Adrenal gland (tissue), 12 donors: ENCODE results near the gene SPATA9. TPM values are rescaled to one million over a fixed set of nuclear protein-coding genes. Genes with fewer than 3 reads are reported as not detected.

ENCODE experiments used
- DNase-seq, 7 donors: peaks; one replicate each; pipeline ENCODE4 v3.0.0-alpha.2; 2019 to 2020
- H3K27ac ChIP-seq, 5 donors: fragments of 200-600 bp; sonication (generic) in 4 of 5; 1 replicate in 3 of 5; 2 replicates in 2 of 5; pipeline versions ENCODE4 v1.5.1 to v1.8.0; 2016 to 2020; ENCODE audit warnings: mild to moderate bottlenecking in 1 of 5
- H3K27me3 ChIP-seq: fragments of 200-600 bp; 2 replicates; pipeline ENCODE4 v1.8.0; 2021
- H3K36me3 ChIP-seq, 2 donors: fragments of 200-600 bp; replicated peaks in 1 of 2; 1 replicate in 1 of 2; 2 replicates in 1 of 2; pipeline versions ENCODE4 v1.5.1 to v1.8.0; 2018 to 2022
- H3K4me1 ChIP-seq, 2 donors: fragments of 200-600 bp; replicated peaks in 1 of 2; 1 replicate in 1 of 2; 2 replicates in 1 of 2; pipeline versions ENCODE4 v1.5.1 to v1.8.0; 2018 to 2021
- H3K4me3 ChIP-seq, 4 donors: fragments of 200-600 bp; sonication (generic) in 3 of 4; one replicate each; pipeline ENCODE4 v1.5.1; 2016 to 2018
- H3K9me3 ChIP-seq, 3 donors: fragments of 200-600 bp; sonication (generic) in 1 of 3; replicated peaks in 1 of 3; 1 replicate in 2 of 3; 2 replicates in 1 of 3; pipeline versions ENCODE4 v1.5.1 to v1.8.0; 2016 to 2021
- POLR2A ChIP-seq, 2 donors: fragments of 450-650 bp; IDR thresholded peaks; one replicate each; pipeline ENCODE4 v1.6.1; 2017; ENCODE audit warnings: antibody characterized with exemption in 2 of 2, mild to moderate bottlenecking in 2 of 2, moderate library complexity in 1 of 2
- WGBS, 4 donors: extraction: QIAGEN DNeasy Blood & Tissue Kit in 2 of 4; methylation state at CpG; one replicate each; pipeline versions ENCODE4 v1.1.5 to v1.1.7; 2013 to 2017; 5-methylcytosine and 5-hydroxymethylcytosine counted together
- intact Hi-C, 2 donors: fragments of 100-400 bp; cut with DNase I; formaldehyde crosslinking; loops; one replicate each; pipeline versions ENCODE4 v1.14.1 to v1.15.0; 2022 to 2023
- polyA plus RNA-seq, 3 donors: library from polyadenylated mRNA; stranded (reverse); fragments of 200-250 nt in 2 of 3; fragments of 350-450 nt in 1 of 3; fragmentation: Illumina TruSeq in 1 of 3; extraction: RNeasy Lipid Tissue Mini Kit (QIAGEN cat#74804) in 1 of 3; gene quantifications; one replicate each; pipeline ENCODE4 v1.2.3, GENCODE V29; 2013 to 2014
- total RNA-seq, 9 donors: library from RNA; depleted of rRNA in 4 of 9; stranded (reverse); fragments of >200 nt in 4 of 9; fragments of 120-200 nt in 1 of 9; fragmentation: NEBNext Ultra II Directional in 1 of 9; extraction: Animal tissue kit (Norgen Biotek cat#: 25700) in 1 of 9; gene quantifications; one replicate each; pipeline versions ENCODE4 v1.1.0 to v1.2.4, GENCODE V29; 2013 to 2023
- TF ChIP-seq, protein P1 (sequence below), 6 experiments: fragments of 450-650 bp in 4 of 6; fragments of 200-600 bp in 2 of 6; sonication (generic) in 1 of 6; IDR thresholded peaks; 1 replicate in 5 of 6; 2 replicates in 1 of 6; pipeline versions ENCODE4 v1.5.1 to v1.8.0; 2016 to 2021; ENCODE audit warnings: antibody characterized with exemption in 6 of 6, mild to moderate bottlenecking in 2 of 6, moderate library complexity in 1 of 6
- donor health status: healthy with polysubstance abuse.
- donor health status: Bipolar disorder and iron deficiency.
- donor health status: DM: yes; HTN: yes; CAD: no.
- donor health status: DM: no; HTN: no; CAD: no.
- donor health status: DM: no; HTN: no; CAD: no.
- donor health status: DM: yes; HTN: yes; CAD: no.

SPATA9 gene
- total and polyA plus RNA-seq, 12 donors: 0.26 to 2.7 (median 0.63) TPM; not detected in 5

DNA sequence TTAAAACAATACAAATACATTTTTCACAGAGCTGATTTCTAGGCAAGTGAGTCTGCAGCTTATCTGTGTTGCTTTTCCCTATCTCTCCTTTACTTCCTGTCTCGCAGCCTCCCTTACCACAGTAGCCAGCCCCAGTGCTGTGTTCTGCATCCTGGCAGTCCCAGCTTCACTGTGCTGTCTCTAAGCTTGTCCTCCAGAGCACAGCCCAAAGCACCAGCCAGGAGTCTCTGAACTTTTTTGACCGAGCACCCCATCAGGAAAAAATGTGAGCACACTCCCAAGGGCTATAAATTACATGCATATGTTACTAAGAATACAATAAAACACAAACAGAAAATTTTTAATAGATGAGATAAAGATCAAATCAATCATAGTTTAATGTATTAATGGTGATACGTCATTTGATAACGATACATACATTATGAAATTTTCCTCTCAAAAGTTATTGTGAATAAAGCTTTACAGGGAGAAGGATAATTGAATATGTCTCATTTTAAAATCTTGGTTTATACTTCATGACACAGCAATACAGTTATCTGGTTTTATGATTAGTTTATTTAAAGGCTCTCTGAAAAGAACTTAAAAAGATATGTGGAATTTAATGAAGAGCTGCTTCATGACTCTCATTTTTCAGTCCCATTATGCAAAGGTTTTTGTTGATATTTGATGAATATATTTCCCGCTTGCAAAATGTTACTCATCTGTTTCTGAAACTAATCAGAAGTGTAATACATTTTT, 41.0 kb upstream of the SPATA9 start:
- intact Hi-C loops: no loop called here
- DNase-seq: peak in 6 of 7 donors; percentile 33 to 77 (median 58)
- no peaks in the 10 kb centered on the region for H3K9me3 ChIP-seq
- no peak for TF ChIP-seq POLR2A (IDR thresholded peaks at IDR 0.05)
- TF ChIP-seq, protein P1, sequence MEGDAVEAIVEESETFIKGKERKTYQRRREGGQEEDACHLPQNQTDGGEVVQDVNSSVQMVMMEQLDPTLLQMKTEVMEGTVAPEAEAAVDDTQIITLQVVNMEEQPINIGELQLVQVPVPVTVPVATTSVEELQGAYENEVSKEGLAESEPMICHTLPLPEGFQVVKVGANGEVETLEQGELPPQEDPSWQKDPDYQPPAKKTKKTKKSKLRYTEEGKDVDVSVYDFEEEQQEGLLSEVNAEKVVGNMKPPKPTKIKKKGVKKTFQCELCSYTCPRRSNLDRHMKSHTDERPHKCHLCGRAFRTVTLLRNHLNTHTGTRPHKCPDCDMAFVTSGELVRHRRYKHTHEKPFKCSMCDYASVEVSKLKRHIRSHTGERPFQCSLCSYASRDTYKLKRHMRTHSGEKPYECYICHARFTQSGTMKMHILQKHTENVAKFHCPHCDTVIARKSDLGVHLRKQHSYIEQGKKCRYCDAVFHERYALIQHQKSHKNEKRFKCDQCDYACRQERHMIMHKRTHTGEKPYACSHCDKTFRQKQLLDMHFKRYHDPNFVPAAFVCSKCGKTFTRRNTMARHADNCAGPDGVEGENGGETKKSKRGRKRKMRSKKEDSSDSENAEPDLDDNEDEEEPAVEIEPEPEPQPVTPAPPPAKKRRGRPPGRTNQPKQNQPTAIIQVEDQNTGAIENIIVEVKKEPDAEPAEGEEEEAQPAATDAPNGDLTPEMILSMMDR (IDR thresholded peaks at IDR 0.05): no peak
- WGBS, 4 donors: 39 to 51% (median 44%) methylated on average over 5 of the region's 5 CpGs
- no peaks in the 10 kb centered on the region for H3K36me3 ChIP-seq
- H3K4me1 ChIP-seq: peaks cover 56 to 66% of the 10 kb centered on the region in 2 donors
- H3K27me3 ChIP-seq: no peaks in the 10 kb centered on the region
- no peak overlapping the region for H3K4me3 ChIP-seq
- H3K27ac ChIP-seq: peak overlapping the region in 3 of 5 donors; percentile 22 to 41 (median 40)

DNA sequence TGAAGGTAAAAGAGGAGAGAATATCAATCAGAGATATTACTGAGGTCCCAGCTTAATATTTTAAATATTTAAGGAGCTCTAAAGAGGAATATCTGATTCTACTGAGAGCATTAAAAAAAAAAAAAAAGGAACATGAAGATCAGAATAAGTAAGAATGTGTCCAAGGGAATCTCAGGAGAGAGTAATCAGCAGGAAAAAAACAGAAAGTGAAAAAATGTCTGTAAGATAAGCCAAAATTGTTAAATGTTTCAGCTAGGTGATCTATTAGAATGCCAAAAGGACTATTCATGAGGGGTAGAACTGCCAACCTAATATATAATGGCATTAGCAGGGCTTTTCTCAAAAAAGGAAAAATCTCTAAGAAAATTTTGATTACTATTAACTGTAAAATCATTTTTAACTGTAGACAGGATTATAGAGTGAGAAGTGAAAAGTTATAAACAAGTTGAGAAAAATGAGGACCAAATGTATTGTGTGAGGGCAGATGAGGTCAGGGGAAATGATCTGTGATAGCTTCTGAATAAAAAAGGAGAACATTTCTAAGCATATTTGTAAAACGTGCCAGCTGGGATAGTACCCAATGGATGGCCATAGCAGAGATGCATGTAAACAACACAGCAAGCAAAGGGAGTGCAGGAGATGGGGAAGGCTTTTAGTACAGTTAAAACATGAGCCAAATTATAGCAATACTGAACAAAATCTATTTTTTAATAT, 38.9 kb upstream of the SPATA9 start:
- WGBS, 4 donors: 4 to 26% (median 16%) methylated on average over 1 of the region's 1 CpG
- peaks cover 35 to 45% of the 10 kb centered on the region in 2 donors for H3K4me1 ChIP-seq
- H3K27me3 ChIP-seq: no peaks in the 10 kb centered on the region
- DNase-seq: no peak
- no peaks in the 10 kb centered on the region for H3K36me3 ChIP-seq
- H3K27ac ChIP-seq: no peak overlapping the region
- intact Hi-C loops: no loop called here
- TF ChIP-seq POLR2A (IDR thresholded peaks at IDR 0.05): no peak
- TF ChIP-seq, protein P1 (IDR thresholded peaks at IDR 0.05): no peak
- no peak overlapping the region for H3K4me3 ChIP-seq
- no peaks in the 10 kb centered on the region for H3K9me3 ChIP-seq

DNA sequence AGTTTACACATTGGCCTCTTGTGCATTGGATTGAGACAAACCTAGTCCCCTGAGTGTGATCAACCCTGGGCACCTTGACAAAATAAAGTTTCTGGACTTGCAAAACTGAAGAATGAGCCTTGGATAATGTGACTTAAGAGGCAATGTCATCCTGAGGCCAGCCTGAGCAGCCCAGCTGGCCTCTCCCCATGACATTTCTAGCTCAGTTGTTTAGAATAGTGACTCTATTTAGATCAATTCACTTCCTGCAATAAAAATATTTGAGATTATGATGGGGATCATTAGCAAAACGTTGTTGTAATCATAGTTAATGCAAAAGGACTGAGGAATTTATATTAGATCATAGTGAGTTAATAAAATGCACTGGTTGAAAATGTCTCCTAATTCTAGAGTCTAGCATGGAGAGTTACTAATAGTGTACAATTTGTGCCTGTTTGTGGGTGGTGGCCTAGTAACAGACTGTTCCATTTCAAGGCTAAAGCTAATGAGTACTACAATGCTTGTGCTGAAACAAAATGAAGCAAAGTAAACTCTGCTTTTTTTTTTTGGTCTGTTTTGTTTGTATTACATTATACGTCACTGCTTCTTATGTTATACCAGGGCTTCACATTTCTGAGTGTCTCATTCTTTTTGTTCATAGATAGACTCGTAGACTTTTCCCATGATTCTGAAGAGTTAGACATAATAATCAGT, 37.4 kb upstream of the SPATA9 start:
- WGBS, 4 donors: 43 to 51% (median 46%) methylated on average over 3 of the region's 3 CpGs
- no peak for DNase-seq
- intact Hi-C loops: no loop called here
- Histone ChIP-seq H3K4me3 (no peak overlapping the region), H3K9me3 (no peaks in the 10 kb centered on the region), H3K27me3 (no peaks in the 10 kb centered on the region), H3K36me3 (no peaks in the 10 kb centered on the region), H3K4me1 (peaks cover 20 to 30% of the 10 kb centered on the region in 2 donors), H3K27ac (peak overlapping the region in 3 of 5 donors; percentile 34 to 67 (median 64))
- no peak for TF ChIP-seq POLR2A (IDR thresholded peaks at IDR 0.05)
- TF ChIP-seq, protein P1 (IDR thresholded peaks at IDR 0.05): no peak

DNA sequence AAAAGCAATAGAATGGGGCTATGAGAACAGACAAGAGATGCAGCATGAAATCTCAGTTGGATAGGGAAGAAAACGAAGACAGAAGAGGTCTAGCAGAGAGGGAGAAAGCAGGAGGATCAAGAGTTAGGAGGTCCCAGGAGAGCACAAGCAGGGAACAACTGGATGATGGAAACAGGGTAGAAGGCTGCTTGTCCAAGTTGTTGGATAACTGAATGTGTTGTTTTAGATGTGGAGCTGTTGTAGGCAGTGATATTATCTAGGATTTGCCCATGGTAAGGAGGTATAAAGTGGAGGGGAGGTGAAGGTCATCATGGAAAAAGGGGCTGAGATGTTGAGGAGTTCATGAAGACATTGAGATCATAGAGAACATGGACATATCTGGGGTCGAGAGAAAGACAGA, 35.9 kb upstream of the SPATA9 start:
- H3K27me3 ChIP-seq: no peaks in the 10 kb centered on the region
- H3K4me3 ChIP-seq: no peak overlapping the region
- peaks cover 17 to 27% of the 10 kb centered on the region in 2 donors for H3K4me1 ChIP-seq
- H3K9me3 ChIP-seq: no peaks in the 10 kb centered on the region
- no peaks in the 10 kb centered on the region for H3K36me3 ChIP-seq
- H3K27ac ChIP-seq: no peak overlapping the region
- TF ChIP-seq POLR2A (IDR thresholded peaks at IDR 0.05): no peak
- TF ChIP-seq, protein P1 (IDR thresholded peaks at IDR 0.05): no peak
- intact Hi-C loops: no loop called here
- WGBS, 4 donors: 91 to 96% (median 92%) methylated on average over 2 of the region's 2 CpGs
- DNase-seq: no peak
